Ishikawa (cell line): ENCODE measurements around the gene ZFP36L2.

ENCODE experiments used
- CREB1 ChIP-seq: IDR thresholded peaks from 2 replicates; pipeline ENCODE4 v1.6.1; 2012; ENCODE audit warnings: low read depth
- EGR1 ChIP-seq: IDR thresholded peaks from 2 replicates; pipeline ENCODE4 v1.6.1; 2012
- EP300 ChIP-seq: IDR thresholded peaks from 2 replicates; pipeline ENCODE4 v1.6.1; 2012; ENCODE audit warnings: borderline replicate concordance
- FOXM1 ChIP-seq: IDR thresholded peaks from 2 replicates; pipeline ENCODE4 v1.6.1; 2012; ENCODE audit warnings: low read depth, borderline replicate concordance
- NFIC ChIP-seq: IDR thresholded peaks from 2 replicates; pipeline ENCODE4 v1.6.1; 2012

DNA sequence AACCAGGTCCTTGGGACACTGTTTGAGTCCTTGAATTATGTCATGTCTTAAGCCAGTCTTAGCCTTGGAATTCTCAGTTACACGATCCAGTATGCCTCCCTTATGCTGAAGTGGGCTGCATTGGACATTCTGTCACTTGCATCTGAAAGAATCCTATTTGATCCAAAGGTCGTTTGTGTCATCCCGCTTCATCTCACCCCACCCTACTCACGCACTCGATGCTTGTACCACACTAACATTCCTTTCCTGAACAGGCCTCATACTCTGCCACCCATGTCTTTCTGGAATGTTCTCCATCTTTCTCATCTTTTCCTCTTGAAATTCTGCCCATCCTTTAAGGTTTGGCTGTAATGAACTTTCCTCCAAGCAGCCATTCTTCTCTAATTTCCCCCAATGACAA lies 27.9 kb upstream of the ZFP36L2 start:
- TF ChIP-seq NFIC (no peak), CREB1 (no peak), EP300 (no peak), FOXM1 (no peak), EGR1 (no peak)
